ENCODE data around the gene GSDMA.
A peak's percentile ranks its signal among the peaks of the same experiment; 100 is the strongest.

GSDMA gene

GRCh38 chr17:40015005-40015997 lies 52.5 kb downstream of the GSDMA start, which contains the start of gene CSF3:
Gene CSF3, plus strand, starts transcription at chr17:40015440. Its CDS starts 35 bp downstream, at chr17:40015475.
- TF ChIP-seq CTCF (IDR thresholded peaks at IDR 0.05; ENCODE audit: insufficient read depth, low read length, poor library complexity, severe bottlenecking) = no peak
- Histone ChIP-seq H3K27me3 (replicated peaks; ENCODE audit: control insufficient read depth, insufficient read depth, low read length) (no peaks in the 10 kb centered on the region), H3K4me3 (replicated peaks; ENCODE audit: low read depth, low read length) (peak within 1 kb of the TSS; percentile 27), H3K36me3 (ENCODE audit: control insufficient read depth, insufficient read depth, low read length) (peaks cover 7% of the 10 kb centered on the region)
- DNase-seq (ENCODE audit: extremely low read depth, insufficient read length) = no peak

- Histone ChIP-seq H3K4me3 (replicated peaks; ENCODE audit: low read depth, low read length) (peak overlapping the region; percentile 27), H3K27me3 (replicated peaks; ENCODE audit: control insufficient read depth, insufficient read depth, low read length) (no peaks in the 10 kb centered on the region), H3K36me3 (ENCODE audit: control insufficient read depth, insufficient read depth, low read length) (peaks cover 9% of the 10 kb centered on the region)
- TF ChIP-seq CTCF (IDR thresholded peaks at IDR 0.05; ENCODE audit: insufficient read depth, low read length, poor library complexity, severe bottlenecking) = no peak
- no peak for DNase-seq (ENCODE audit: extremely low read depth, insufficient read length)
These were observed 53.5 kb downstream of the GSDMA start for GRCh38 chr17:40015998-40016985.

GRCh38 chr17:40017422-40018080 lies 54.7 kb downstream of the GSDMA start:
- H3K4me3 ChIP-seq (replicated peaks; ENCODE audit: low read depth, low read length) = no peak overlapping the region
- no peak for TF ChIP-seq CTCF (IDR thresholded peaks at IDR 0.05; ENCODE audit: insufficient read depth, low read length, poor library complexity, severe bottlenecking)
- no peak for DNase-seq (ENCODE audit: extremely low read depth, insufficient read length)

GRCh38 chr17:40018211-40019121 lies 55.7 kb downstream of the GSDMA start:
- TF ChIP-seq CTCF (IDR thresholded peaks at IDR 0.05; ENCODE audit: insufficient read depth, low read length, poor library complexity, severe bottlenecking) = no peak
- H3K27me3 ChIP-seq (replicated peaks; ENCODE audit: control insufficient read depth, insufficient read depth, low read length) = no peaks in the 10 kb centered on the region
- H3K36me3 ChIP-seq (ENCODE audit: control insufficient read depth, insufficient read depth, low read length) = peaks cover 26% of the 10 kb centered on the region
- no peak for DNase-seq (ENCODE audit: extremely low read depth, insufficient read length)
- H3K4me3 ChIP-seq (replicated peaks; ENCODE audit: low read depth, low read length) = no peak overlapping the region

More at GRCh38 chr17:40017422-40018080, 54.7 kb downstream of the GSDMA start:
- no peaks in the 10 kb centered on the region for H3K27me3 ChIP-seq (replicated peaks; ENCODE audit: control insufficient read depth, insufficient read depth, low read length)
- H3K36me3 ChIP-seq (ENCODE audit: control insufficient read depth, insufficient read depth, low read length) = peaks cover 20% of the 10 kb centered on the region

Measured in GM06990 (cell line).